ENCODE results near the gene KYAT1.

Gene KYAT1

DNA sequence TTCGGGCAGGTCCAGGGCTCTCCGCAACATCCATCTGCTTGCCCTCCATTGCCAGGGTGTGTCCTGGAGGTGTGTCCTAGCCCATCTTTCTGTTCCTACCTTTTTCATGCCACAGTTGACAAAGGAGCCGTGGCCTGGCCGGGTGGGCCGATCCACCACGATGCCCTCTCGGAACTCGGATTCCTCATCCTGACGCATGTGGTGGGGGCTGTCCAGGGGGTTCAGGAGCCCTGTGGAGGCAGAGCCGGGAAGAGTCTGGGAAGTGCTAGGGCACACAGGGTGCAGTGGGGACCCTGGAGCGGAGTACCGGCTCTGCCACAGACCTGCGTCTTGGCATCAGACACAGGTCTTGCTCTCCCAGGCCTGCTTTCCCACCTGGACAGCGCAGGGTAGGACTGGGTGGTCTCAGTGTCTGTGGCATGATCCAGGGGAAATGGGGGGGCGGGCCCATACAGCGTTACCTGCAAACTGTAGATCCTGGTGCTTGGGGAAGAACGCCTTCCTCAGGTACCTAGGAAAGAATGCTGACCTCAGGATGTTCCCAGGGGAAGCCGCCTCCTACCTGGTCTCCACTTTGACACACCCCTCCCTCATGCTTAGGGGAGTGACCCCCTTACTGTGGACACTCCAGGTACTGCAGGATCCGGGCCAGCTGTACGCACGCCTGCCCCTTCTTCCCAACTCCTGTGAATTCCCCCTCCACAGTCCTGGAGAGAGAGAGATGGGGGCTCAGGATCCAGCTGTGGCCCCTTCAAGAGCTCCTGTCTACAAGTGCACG is 55.6 kb downstream of the KYAT1 start:
- Histone ChIP-seq H3K4me3 (ENCODE audit: low read length in 2 of 2) (no peak overlapping the region), H4K8ac (ENCODE audit: low read depth, low read length) (no peak overlapping the region), H3K79me1 (ENCODE audit: low read depth, low read length) (peaks cover 2% of the 10 kb centered on the region), H3K27me3 (ENCODE audit: control insufficient read depth in 3 of 3, insufficient read depth in 3 of 3, low read depth in 1 of 3, low read length in 3 of 3) (no peaks in the 10 kb centered on the region), H2BK5ac (ENCODE audit: low read length) (no peak overlapping the region), H3K27ac (replicated peaks; ENCODE audit: low read length) (no peak overlapping the region), H3K4me2 (ENCODE audit: insufficient read depth, low read length, poor library complexity, severe bottlenecking) (no peak overlapping the region), H2BK12ac (ENCODE audit: low read length) (no peak overlapping the region), H3K36me3 (replicated peaks in 1 of 2; ENCODE audit: control insufficient read depth in 2 of 2, insufficient read depth in 2 of 2, low read length in 2 of 2) (peaks cover 51 to 76% of the 10 kb centered on the region in 2 donors), H2AFZ (ENCODE audit: low read length) (no peak overlapping the region), H4K91ac (ENCODE audit: low read depth, low read length, poor library complexity) (no peak overlapping the region), H2AK5ac (ENCODE audit: low read depth, low read length) (no peak overlapping the region), H3K4me1 (ENCODE audit: control insufficient read depth in 2 of 2, insufficient read depth in 1 of 2, low read depth in 1 of 2, low read length in 2 of 2) (peaks cover 5 to 6% of the 10 kb centered on the region in 2 donors), H2BK120ac (ENCODE audit: low read depth, low read length) (no peak overlapping the region), H2BK15ac (ENCODE audit: low read length) (no peak overlapping the region), H3K14ac (ENCODE audit: low read length) (no peak overlapping the region), H3K9me3 (replicated peaks in 1 of 2; ENCODE audit: control insufficient read depth in 2 of 2, insufficient read depth in 1 of 2, low read depth in 1 of 2, low read length in 2 of 2) (no peaks in the 10 kb centered on the region), H3K9ac (ENCODE audit: low read depth, low read length, poor library complexity) (no peak overlapping the region), H3K23ac (ENCODE audit: low read depth, low read length, poor library complexity) (no peak overlapping the region), H3K18ac (ENCODE audit: low read length) (no peak overlapping the region), H3K4ac (ENCODE audit: low read length) (no peak overlapping the region)
- no CpG with 5 or more reads among the region's 22 CpGs for WGBS, 2 donors (ENCODE audit: extremely low coverage in 2 of 2, insufficient read length in 2 of 2, insufficient replicate concordance in 1 of 2)
- DNase-seq (ENCODE audit: low spot score): no peak

DNA sequence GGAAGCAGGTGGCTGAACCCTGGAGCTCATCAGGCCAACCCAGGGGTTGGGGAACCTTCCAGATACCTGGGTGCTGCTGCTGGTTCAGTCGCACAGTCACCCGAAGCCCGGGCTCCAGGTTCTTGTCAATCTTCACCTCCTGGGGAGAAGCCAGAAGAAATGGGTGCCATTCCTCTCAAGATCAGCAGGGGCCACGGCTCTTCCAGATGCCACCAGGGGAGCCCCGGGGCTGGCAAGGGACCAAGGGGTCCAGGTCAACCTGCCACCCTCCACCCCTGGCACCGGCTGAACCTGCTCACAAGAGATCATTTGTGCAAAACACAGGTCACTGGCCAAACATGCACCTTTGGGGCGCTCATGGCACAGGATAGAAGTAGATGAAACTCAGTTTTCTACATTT is 56.8 kb downstream of the KYAT1 start:
- no peak overlapping the region for H2BK120ac ChIP-seq (ENCODE audit: low read depth, low read length)
- no CpG with 5 or more reads among the region's 7 CpGs for WGBS, 2 donors (ENCODE audit: extremely low coverage in 2 of 2, insufficient read length in 2 of 2, insufficient replicate concordance in 1 of 2)
- no peak overlapping the region for H2BK12ac ChIP-seq (ENCODE audit: low read length)
- H4K8ac ChIP-seq (ENCODE audit: low read depth, low read length): no peak overlapping the region
- H2BK15ac ChIP-seq (ENCODE audit: low read length): no peak overlapping the region
- peaks cover 5 to 6% of the 10 kb centered on the region in 2 donors for H3K4me1 ChIP-seq (ENCODE audit: control insufficient read depth in 2 of 2, insufficient read depth in 1 of 2, low read depth in 1 of 2, low read length in 2 of 2)
- no peak overlapping the region for H3K9ac ChIP-seq (ENCODE audit: low read depth, low read length, poor library complexity)
- peaks cover 2% of the 10 kb centered on the region for H3K79me1 ChIP-seq (ENCODE audit: low read depth, low read length)
- no peak overlapping the region for H2AFZ ChIP-seq (ENCODE audit: low read length)
- H3K4me2 ChIP-seq (ENCODE audit: insufficient read depth, low read length, poor library complexity, severe bottlenecking): no peak overlapping the region
- no peak overlapping the region for H2BK5ac ChIP-seq (ENCODE audit: low read length)
- no peak for DNase-seq (ENCODE audit: low spot score)
- no peak overlapping the region for H3K4me3 ChIP-seq (ENCODE audit: low read length in 2 of 2)
- no peaks in the 10 kb centered on the region for H3K27me3 ChIP-seq (ENCODE audit: control insufficient read depth in 3 of 3, insufficient read depth in 3 of 3, low read depth in 1 of 3, low read length in 3 of 3)
- H3K36me3 ChIP-seq (replicated peaks in 1 of 2; ENCODE audit: control insufficient read depth in 2 of 2, insufficient read depth in 2 of 2, low read length in 2 of 2): peaks cover 51 to 88% of the 10 kb centered on the region in 2 donors
- no peak overlapping the region for H3K23ac ChIP-seq (ENCODE audit: low read depth, low read length, poor library complexity)
- H3K4ac ChIP-seq (ENCODE audit: low read length): no peak overlapping the region
- no peak overlapping the region for H3K27ac ChIP-seq (replicated peaks; ENCODE audit: low read length)
- no peak overlapping the region for H3K14ac ChIP-seq (ENCODE audit: low read length)
- no peak overlapping the region for H2AK5ac ChIP-seq (ENCODE audit: low read depth, low read length)
- H4K91ac ChIP-seq (ENCODE audit: low read depth, low read length, poor library complexity): no peak overlapping the region
- no peaks in the 10 kb centered on the region for H3K9me3 ChIP-seq (replicated peaks in 1 of 2; ENCODE audit: control insufficient read depth in 2 of 2, insufficient read depth in 1 of 2, low read depth in 1 of 2, low read length in 2 of 2)
- H3K18ac ChIP-seq (ENCODE audit: low read length): no peak overlapping the region

DNA sequence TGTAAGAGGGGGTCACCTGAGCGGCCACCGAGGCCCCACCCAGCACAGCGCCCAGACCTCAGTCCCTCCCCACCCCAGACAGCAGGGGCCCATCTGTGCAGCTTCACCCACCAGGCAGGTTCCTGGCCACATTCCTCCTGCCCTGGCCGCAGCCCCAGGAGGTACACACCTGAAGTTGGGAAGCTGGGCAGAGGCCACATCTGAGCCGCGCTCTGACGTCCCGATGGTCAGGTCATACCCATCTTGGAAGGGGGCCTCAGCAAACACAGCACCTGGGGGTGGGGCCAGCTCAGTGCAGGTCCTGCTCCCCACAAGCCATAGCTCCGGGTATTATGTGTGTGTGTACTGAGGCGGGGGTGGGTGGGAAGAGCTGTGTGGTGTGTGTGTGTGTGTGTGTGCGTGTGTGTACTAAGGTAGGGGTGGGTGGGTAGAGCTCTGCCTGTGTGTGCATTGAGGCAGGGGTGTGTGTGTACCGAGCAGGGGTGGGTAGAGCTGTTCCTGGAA is 57.8 kb downstream of the KYAT1 start:
- Histone ChIP-seq H2BK120ac (ENCODE audit: low read depth, low read length) (no peak overlapping the region), H3K4me2 (ENCODE audit: insufficient read depth, low read length, poor library complexity, severe bottlenecking) (no peak overlapping the region), H2BK5ac (ENCODE audit: low read length) (peak overlapping the region; percentile 13), H3K23ac (ENCODE audit: low read depth, low read length, poor library complexity) (no peak overlapping the region), H2BK15ac (ENCODE audit: low read length) (no peak overlapping the region), H3K4ac (ENCODE audit: low read length) (no peak overlapping the region), H3K4me3 (ENCODE audit: low read length in 2 of 2) (no peak overlapping the region), H2BK12ac (ENCODE audit: low read length) (no peak overlapping the region), H3K9me3 (replicated peaks in 1 of 2; ENCODE audit: control insufficient read depth in 2 of 2, insufficient read depth in 1 of 2, low read depth in 1 of 2, low read length in 2 of 2) (no peaks in the 10 kb centered on the region), H3K14ac (ENCODE audit: low read length) (no peak overlapping the region), H4K8ac (ENCODE audit: low read depth, low read length) (peak overlapping the region; percentile 48), H3K18ac (ENCODE audit: low read length) (no peak overlapping the region), H3K79me1 (ENCODE audit: low read depth, low read length) (peaks cover 2% of the 10 kb centered on the region), H3K27ac (replicated peaks; ENCODE audit: low read length) (no peak overlapping the region), H3K27me3 (ENCODE audit: control insufficient read depth in 3 of 3, insufficient read depth in 3 of 3, low read depth in 1 of 3, low read length in 3 of 3) (peaks cover 0 to 2% (median 0%) of the 10 kb centered on the region in 3 experiments), H3K9ac (ENCODE audit: low read depth, low read length, poor library complexity) (no peak overlapping the region), H2AK5ac (ENCODE audit: low read depth, low read length) (no peak overlapping the region), H2AFZ (ENCODE audit: low read length) (no peak overlapping the region), H3K4me1 (ENCODE audit: control insufficient read depth in 2 of 2, insufficient read depth in 1 of 2, low read depth in 1 of 2, low read length in 2 of 2) (peaks cover 5 to 8% of the 10 kb centered on the region in 2 donors), H4K91ac (ENCODE audit: low read depth, low read length, poor library complexity) (no peak overlapping the region), H3K36me3 (replicated peaks in 1 of 2; ENCODE audit: control insufficient read depth in 2 of 2, insufficient read depth in 2 of 2, low read length in 2 of 2) (peaks cover 51 to 93% of the 10 kb centered on the region in 2 donors)
- no CpG with 5 or more reads among the region's 12 CpGs for WGBS, 2 donors (ENCODE audit: extremely low coverage in 2 of 2, insufficient read length in 2 of 2, insufficient replicate concordance in 1 of 2)
- no peak for DNase-seq (ENCODE audit: low spot score)

DNA sequence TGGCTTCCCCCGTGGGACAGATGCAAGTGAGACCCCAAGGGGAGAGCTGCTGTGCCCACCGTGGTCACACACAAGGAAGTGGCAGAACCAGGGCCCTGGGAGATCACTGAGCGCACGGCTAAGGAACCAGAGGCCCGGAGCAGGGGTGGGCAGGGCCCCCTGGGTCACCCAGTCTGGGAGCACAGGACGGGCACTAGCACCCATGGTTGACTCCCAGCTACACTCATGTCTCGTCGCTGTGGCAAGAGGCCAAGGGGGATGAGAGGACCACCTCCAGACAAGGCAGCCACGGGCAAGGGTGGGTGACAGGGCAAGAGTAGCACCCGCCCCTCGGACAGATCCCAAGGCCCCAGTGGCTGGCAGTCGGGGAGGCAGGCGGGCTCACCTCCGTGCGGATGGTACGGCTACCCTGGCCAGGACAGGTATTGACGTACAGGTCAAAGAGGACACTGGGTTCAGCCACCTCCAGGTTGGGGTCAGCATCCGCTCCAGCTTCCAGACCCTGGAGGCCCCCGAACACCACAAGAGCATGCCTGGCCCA is 58.3 kb downstream of the KYAT1 start:
- Histone ChIP-seq H3K36me3 (replicated peaks in 1 of 2; ENCODE audit: control insufficient read depth in 2 of 2, insufficient read depth in 2 of 2, low read length in 2 of 2) (peaks cover 51 to 88% of the 10 kb centered on the region in 2 donors), H3K27ac (replicated peaks; ENCODE audit: low read length) (no peak overlapping the region), H3K4me3 (ENCODE audit: low read length in 2 of 2) (no peak overlapping the region)

More for the DNA sequence above, 58.3 kb downstream of the KYAT1 start:
- Histone ChIP-seq H3K23ac (ENCODE audit: low read depth, low read length, poor library complexity) (no peak overlapping the region), H2AK5ac (ENCODE audit: low read depth, low read length) (no peak overlapping the region), H3K79me1 (ENCODE audit: low read depth, low read length) (peaks cover 2% of the 10 kb centered on the region), H2BK15ac (ENCODE audit: low read length) (no peak overlapping the region), H4K91ac (ENCODE audit: low read depth, low read length, poor library complexity) (no peak overlapping the region), H3K18ac (ENCODE audit: low read length) (no peak overlapping the region), H2BK12ac (ENCODE audit: low read length) (no peak overlapping the region), H3K9me3 (replicated peaks in 1 of 2; ENCODE audit: control insufficient read depth in 2 of 2, insufficient read depth in 1 of 2, low read depth in 1 of 2, low read length in 2 of 2) (no peaks in the 10 kb centered on the region), H2AFZ (ENCODE audit: low read length) (no peak overlapping the region), H3K4me1 (ENCODE audit: control insufficient read depth in 2 of 2, insufficient read depth in 1 of 2, low read depth in 1 of 2, low read length in 2 of 2) (peaks cover under 1 to 4% of the 10 kb centered on the region in 2 donors), H2BK120ac (ENCODE audit: low read depth, low read length) (no peak overlapping the region), H3K4me2 (ENCODE audit: insufficient read depth, low read length, poor library complexity, severe bottlenecking) (no peak overlapping the region), H3K14ac (ENCODE audit: low read length) (no peak overlapping the region), H3K4ac (ENCODE audit: low read length) (no peak overlapping the region), H4K8ac (ENCODE audit: low read depth, low read length) (no peak overlapping the region), H3K27me3 (ENCODE audit: control insufficient read depth in 3 of 3, insufficient read depth in 3 of 3, low read depth in 1 of 3, low read length in 3 of 3) (peaks cover 0 to 5% (median 0%) of the 10 kb centered on the region in 3 experiments), H2BK5ac (ENCODE audit: low read length) (peak overlapping the region; percentile 13), H3K9ac (ENCODE audit: low read depth, low read length, poor library complexity) (no peak overlapping the region)
- no CpG with 5 or more reads among the region's 19 CpGs for WGBS, 2 donors (ENCODE audit: extremely low coverage in 2 of 2, insufficient read length in 2 of 2, insufficient replicate concordance in 1 of 2)
- DNase-seq (ENCODE audit: low spot score): no peak
